Measurements from ENCODE around the gene ZNF585A. TPM values are rescaled to one million over a fixed set of nuclear protein-coding genes. Genes with fewer than 3 reads are reported as not detected.

ZNF585A gene
- 3.5 TPM for polyA plus RNA-seq (2012; ENCODE audit: insufficient read depth, insufficient read length, low read depth)

GRCh38 chr19:37172368-37173366 is at the start of gene ZNF585A:
TSS of gene ZNF585A (minus strand) at chr19:37172695. CDS start at chr19:37169910, 2,785 bp downstream.
- peak; percentile 91 for DNase-seq

GRCh38 chr19:37221136-37221535 is 48.6 kb upstream of the ZNF585A start:
- no peaks in the 10 kb centered on the region; the same call in 1 of the 2 replicates for H3K9me3 ChIP-seq
- DNase-seq, result no peak
- H3K27me3 ChIP-seq, result no peaks in the 10 kb centered on the region
- peaks cover 10% of the 10 kb centered on the region; the same call in 1 of the 2 replicates for H3K36me3 ChIP-seq
- TF ChIP-seq CTCF (IDR thresholded peaks at IDR 0.05; ENCODE audit: low read depth, low read length), result no peak
- no peaks in the 10 kb centered on the region for H3K4me1 ChIP-seq
- no peak overlapping the region for H3K4me3 ChIP-seq (ENCODE audit: low read depth, low read length)

More at GRCh38 chr19:37172368-37173366, at the start of gene ZNF585A:
- Histone ChIP-seq H3K4me1 (no peaks in the 10 kb centered on the region), H3K36me3 (peaks cover 8% of the 10 kb centered on the region), H3K4me3 (ENCODE audit: low read depth, low read length) (peak within 1 kb of the TSS; percentile 94), H3K27me3 (no peaks in the 10 kb centered on the region), H3K9me3 (no peaks in the 10 kb centered on the region)
- peak; percentile 38 for TF ChIP-seq CTCF (IDR thresholded peaks at IDR 0.05; ENCODE audit: low read depth, low read length)

- no peak overlapping the region for H3K4me3 ChIP-seq (ENCODE audit: low read depth, low read length)
- H3K4me1 ChIP-seq, result no peaks in the 10 kb centered on the region
- no peaks in the 10 kb centered on the region for H3K27me3 ChIP-seq
- no peak for TF ChIP-seq CTCF (IDR thresholded peaks at IDR 0.05; ENCODE audit: low read depth, low read length)
- peaks cover 8% of the 10 kb centered on the region; the same call in 1 of the 2 replicates for H3K36me3 ChIP-seq
- no peak for DNase-seq
- no peaks in the 10 kb centered on the region; the same call in 1 of the 2 replicates for H3K9me3 ChIP-seq
Observed at GRCh38 chr19:37220383-37220782, 47.9 kb upstream of the ZNF585A start.

GRCh38 chr19:37218592-37218935 is 46.1 kb upstream of the ZNF585A start:
- H3K27me3 ChIP-seq, result no peaks in the 10 kb centered on the region
- H3K9me3 ChIP-seq, result no peaks in the 10 kb centered on the region
- TF ChIP-seq CTCF (IDR thresholded peaks at IDR 0.05; ENCODE audit: low read depth, low read length), result no peak
- H3K4me1 ChIP-seq, result no peaks in the 10 kb centered on the region
- H3K36me3 ChIP-seq, result peaks cover 5% of the 10 kb centered on the region; the same call in 1 of the 2 replicates
- peak overlapping the region; percentile 99 for H3K4me3 ChIP-seq (ENCODE audit: low read depth, low read length)
- DNase-seq, result no peak

GRCh38 chr19:37217775-37218591 is 45.5 kb upstream of the ZNF585A start, which contains the start of gene ZNF383:
TSS of gene ZNF383 (plus strand) at chr19:37218214. CDS start at chr19:37230454, 12,240 bp downstream.
- TF ChIP-seq CTCF (IDR thresholded peaks at IDR 0.05; ENCODE audit: low read depth, low read length), result no peak
- H3K27me3 ChIP-seq, result no peaks in the 10 kb centered on the region
- DNase-seq, result peak; percentile 92
- H3K36me3 ChIP-seq, result peaks cover 5% of the 10 kb centered on the region; the same call in 1 of the 2 replicates
- H3K4me1 ChIP-seq, result no peaks in the 10 kb centered on the region
- H3K4me3 ChIP-seq (ENCODE audit: low read depth, low read length), result peak within 1 kb of the TSS; percentile 99
- no peaks in the 10 kb centered on the region for H3K9me3 ChIP-seq

Data from BE2C (cell line).